CD4-positive, alpha-beta T cell treated with Interleukin-17A for 1 hour (primary cell): ENCODE results near the gene NKX2-4.
"Not testable (repeated sequence)": the region's sequence is repeated elsewhere in the genome, so short reads cannot be mapped to it uniquely, and the experiment has no call there.

Source experiments
- DNase-seq: peaks from one replicate; pipeline ENCODE4 v3.0.0-alpha.2; 2020

NKX2-4 gene

DNA sequence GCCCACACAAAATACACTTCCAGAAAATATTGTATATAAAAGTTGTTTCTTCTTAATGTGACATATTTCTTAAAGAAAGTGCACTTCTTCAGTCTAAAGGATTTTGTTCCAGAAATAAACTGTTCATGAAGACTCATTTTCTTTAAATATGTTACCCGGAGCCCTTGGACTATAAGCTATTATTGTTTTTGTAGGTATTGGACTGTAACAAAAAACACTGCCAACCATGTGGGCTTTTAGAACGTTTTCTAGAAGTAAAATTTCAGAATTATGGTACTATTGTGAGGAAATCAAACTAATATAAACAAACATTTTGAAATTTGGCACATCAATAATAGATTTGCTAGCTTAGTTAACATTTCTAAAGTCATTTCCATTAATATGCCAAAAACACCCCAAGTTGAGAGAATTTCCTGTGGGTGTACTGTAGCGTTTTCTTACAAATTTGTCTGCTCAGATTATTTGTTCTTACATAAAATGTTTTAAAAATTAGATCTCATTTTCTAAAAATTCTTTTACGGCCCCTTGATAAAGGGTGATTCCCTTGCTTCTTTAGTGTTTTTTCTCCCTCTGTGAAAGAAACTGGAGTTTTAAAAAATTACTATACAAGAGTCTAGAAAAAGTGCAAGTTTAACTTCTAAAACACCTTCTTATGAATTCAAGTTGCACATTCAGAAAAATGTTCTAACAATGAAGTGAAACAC is 3.4 kb downstream of the NKX2-4 start:
- no peak for DNase-seq

DNA sequence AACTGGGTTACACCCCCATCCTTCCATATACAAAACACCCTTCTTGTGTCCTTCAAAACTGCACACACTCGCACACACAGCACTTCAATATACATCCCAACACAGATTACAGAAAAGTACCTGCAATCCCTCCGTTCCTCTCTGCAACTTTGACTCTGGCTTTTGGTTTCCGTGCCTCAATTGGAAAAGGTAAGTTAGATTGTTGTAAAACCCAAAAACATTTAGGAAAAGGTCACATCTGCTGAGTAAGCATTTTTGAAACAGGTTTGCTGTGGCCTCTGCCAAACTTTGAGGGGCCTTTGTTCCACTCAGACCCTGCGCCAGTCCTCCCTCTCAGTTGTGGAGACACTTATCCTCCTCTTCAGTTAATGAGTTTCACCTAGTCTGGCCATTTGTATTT is 4.2 kb downstream of the NKX2-4 start:
- no peak for DNase-seq

DNA sequence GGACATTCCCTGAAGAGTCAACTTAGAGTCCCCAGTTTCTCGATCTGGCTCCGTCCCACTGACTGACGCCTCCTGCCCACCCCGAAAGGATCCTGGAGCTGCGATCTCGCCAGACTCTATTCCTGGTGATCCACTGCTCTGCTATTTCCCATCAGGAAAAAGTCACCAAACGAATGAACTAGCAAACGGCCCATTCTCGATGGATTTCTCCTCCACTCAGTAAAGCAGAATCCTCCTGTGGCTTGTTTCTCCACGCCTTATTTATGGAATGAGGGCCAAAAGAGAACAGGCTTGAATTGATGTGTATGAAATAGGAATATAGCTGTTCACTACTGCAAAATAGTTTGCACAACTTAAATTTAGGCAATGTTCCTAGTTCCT is 5.4 kb downstream of the NKX2-4 start:
- no peak for DNase-seq

DNA sequence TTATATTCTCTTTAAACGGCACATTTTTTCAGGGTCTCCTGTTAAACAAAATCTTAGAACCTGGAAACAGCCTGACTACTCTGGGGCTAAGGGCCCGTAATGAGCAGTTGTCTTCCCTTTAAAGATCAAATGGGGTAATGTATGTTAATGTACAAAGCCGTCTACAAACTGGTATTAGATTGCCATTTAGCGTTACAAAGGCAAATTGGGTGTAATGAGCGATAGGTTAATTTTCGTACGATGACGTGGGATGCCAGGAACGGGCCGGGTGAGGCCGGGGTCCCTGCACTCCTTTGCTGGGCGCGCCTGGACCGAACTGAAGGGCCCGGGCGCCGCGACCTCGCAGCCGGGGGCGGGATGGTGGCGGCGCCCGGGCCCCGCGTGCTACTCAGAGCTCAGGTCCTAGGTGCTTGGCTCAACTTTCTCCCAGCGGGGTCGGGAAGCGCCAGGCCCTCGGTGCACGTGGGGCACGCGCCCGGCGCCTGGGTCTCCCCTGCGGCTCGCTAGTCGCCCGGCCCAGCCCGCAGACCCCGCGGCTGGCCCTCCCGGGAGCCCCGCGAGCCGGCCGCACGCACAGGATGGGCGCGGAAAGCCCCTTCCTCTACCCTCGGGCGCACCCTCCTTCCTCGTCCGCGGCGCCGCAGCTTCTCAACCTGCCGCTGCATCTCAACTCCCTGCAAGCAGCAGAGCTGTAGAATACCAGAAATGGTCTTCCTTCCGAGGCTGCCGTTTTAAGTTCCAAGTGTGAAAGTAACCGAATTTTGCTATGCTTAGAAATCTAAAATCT is 5.9 kb downstream of the NKX2-4 start:
- DNase-seq, result no peak

GRCh38 chr20:21390768-21391167 is 6.6 kb downstream of the NKX2-4 start:
- DNase-seq, result no peak

DNA sequence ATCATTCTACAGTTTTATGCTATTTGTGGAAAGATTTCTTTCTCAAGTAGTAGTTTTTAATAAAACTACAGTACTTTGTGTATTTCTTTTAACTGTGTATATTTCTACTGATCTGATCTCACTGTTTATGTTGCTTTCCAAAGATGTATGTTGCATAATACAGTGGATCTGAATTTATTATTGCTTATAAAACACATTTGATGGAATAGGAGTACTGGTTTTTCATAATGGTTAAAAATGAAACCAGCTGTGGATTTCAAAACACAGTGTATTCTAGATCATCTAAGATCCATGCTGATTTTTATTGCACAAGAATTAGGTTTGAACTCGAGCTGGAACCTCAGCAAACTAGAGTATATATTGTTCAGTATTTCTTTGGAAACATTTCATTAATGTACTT is 8.0 kb downstream of the NKX2-4 start:
- DNase-seq, result no peak

GRCh38 chr20:21388566-21388965 is 8.8 kb downstream of the NKX2-4 start:
- DNase-seq, result no peak

DNA sequence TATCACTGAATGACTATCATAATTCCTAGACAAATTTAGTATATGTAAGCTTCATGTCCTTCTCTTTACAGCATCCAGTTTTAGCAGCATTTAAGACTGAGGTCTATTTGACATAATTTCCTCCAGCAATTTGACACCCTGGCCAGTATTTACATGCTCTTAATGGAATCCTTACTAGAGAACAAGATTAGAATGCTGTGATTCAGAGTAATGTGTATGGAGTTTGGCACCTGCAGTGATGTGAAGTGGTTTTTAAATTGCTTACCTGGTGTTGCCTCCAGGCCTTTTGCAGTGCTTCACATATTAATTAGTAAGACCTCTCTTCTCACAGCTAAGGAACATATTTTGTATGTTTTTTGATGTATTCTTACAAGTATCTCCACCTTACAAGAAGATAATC is 9.8 kb downstream of the NKX2-4 start:
- no peak for DNase-seq

DNA sequence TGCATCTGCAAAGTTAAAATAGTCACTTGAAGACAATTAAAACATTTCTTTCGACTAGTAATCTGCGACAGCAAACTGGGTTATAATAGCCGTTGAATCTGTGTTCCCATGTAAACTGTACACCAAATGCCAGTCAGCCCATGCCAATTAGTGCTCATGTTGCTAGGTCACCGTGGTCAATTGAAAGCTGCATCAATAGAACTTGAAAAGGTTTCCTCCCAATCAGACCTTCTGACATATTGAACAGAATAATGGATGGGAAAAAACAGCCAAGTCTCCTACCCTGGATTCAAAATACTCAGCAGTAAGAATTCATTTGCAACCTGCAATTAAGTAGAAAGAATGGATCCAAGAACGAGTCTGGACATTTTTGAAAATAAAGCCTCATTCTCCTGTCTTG is 11.2 kb downstream of the NKX2-4 start:
- no peak for DNase-seq

GRCh38 chr20:21384308-21384892 is 12.9 kb downstream of the NKX2-4 start:
- no peak for DNase-seq

DNA sequence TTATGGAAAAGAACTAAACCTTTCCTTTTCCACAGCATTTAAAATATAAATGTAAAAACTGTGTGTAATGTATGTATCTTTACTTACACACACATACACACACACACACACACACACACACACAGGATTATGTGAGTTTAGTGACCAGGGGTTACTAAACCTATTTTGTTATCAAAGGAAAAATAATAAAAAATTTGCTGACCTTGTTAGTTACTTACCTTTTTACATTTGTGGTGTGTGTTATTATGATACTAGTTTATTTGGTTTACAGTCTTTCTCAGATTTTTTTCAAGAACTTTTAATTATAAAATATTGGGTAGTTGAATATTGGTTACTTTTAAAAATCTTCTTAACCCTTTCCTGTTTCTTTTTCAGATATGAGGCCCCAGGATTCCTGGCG is 15.7 kb downstream of the NKX2-4 start:
- DNase-seq, result no peak

DNA sequence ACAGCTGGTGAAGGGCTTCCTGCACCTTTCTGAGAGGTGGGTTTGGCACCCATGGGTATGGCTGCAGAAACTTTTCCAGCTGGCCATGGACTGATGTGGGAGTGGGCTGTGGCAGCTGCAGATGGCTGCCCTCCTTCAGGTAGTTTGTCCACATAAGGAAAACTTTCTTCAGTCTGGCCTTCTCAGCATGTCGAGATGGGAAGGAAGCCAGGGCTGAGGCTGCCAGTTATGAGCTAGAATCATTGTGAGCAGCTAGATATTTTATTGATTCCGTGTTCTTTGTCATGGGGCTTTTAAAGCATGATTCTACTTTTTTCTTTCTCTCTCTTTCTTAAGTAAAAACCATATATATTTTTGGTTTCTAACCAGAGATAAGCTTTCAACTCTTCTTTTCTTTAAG is 16.6 kb downstream of the NKX2-4 start:
- no peak for DNase-seq

DNA sequence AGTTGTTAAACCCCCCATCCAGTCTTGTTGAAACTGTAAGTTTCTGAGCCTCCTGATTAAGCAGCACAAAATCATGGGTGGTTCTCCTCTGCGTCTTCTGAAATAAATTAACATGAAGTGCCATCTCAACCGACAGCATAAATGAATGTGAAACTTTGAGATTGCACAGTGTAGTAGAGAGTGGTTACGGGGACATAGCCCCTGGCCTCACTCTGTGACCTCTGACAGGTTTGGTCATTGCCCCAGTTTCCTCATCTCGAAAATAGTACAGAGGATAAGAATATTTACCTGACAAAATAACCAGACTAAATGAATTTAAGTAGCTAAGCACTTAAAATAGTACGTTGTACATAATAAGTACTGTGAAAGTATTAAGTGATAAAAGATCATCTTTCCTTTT is 19.1 kb downstream of the NKX2-4 start:
- no peak for DNase-seq

DNA sequence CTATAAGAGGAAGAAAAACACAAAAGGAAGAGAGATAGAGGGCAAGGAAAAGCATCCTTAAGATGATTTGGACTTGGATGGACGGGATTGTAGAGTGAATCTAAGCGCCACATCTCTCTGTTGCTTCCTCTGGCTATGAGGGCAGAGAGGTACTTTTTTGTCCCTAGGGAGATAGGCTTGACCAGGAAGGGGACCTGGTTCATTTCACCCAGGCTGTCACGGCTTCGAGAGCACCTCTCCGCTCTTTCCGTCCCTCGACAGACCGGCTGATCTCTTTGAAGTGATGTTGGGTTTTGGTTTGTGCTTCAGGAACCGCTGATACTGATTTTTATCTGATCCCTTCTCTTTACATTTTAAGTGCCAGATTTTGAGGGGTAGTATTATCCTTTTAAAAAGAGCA is 19.6 kb downstream of the NKX2-4 start:
- DNase-seq, result no peak

DNA sequence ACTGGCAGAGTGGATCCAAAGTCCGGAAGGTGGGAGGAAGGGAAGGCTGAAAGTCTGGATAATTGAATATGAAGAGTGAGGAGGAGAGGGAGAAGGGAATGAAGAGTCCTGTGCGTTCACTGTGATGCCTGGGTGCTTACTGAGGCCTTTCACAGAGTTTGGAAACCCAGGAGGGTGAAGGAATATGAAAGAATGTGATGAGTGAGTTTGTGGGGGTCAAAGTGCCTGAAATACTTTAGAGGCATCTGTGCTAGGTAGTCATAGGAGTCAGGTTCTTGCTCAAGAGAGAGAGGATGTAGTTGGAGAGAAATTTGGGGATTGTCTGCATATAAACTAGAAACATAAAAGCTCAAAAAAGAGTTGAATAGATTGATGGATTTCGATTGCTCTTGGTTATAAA is 20.7 kb downstream of the NKX2-4 start:
- no peak for DNase-seq

DNA sequence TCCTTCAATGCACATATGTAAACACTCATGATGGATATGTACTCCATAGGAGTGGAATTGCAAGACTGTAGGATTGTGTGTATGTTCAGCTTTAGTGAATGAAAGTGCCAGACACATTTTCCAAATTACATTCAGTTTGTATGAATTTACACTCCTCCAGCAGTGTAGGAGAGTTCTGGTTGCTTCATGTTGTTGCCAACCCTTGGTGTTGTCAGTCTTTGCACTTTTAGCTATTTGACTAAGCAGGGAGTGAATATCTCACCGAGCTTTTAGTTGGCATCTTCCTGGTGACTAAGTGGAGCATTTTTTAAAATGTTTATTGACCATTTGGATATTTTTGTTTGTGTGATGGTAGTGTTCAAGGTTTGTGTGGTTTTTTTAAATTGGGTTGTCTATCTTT is 23.9 kb downstream of the NKX2-4 start:
- DNase-seq, result no peak

DNA sequence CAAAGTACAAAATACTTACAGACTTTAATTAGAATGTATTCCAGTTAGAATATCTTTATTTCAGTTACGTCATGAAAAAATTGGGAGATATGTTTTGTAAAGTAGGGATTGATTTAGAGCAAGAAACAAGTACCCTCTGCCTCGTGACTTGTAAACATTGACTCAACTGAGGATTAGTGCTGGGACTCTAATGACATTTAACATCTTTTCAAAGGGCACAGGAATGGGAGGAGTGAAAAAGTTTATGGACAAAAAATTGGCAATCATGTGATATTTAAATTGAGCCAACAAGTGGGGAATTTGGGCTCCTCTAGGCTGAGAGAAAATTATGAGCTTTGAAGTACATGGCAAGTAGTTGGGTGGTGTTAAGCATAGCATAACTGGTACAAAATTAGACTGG is 25.3 kb downstream of the NKX2-4 start:
- DNase-seq, result no peak

DNA sequence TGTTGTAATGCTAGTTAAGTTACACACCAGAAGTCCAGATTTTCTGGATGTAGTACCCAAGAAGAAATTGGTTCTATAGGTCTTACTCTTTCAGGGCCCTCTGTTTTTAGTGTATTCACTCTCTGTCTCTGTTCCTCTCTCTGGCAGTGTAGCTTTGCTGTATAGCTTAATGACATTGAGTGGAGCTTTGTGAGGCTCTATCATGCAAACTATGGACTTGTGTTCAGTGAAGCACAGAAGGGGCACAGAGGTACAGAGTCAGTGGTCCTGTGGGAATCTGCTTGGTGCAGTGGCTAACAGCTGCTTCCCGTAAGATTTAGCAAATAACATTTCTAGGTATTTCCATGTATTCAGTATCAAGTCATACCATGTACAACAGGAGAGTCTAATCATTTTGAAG is 26.1 kb downstream of the NKX2-4 start:
- DNase-seq, result no peak

DNA sequence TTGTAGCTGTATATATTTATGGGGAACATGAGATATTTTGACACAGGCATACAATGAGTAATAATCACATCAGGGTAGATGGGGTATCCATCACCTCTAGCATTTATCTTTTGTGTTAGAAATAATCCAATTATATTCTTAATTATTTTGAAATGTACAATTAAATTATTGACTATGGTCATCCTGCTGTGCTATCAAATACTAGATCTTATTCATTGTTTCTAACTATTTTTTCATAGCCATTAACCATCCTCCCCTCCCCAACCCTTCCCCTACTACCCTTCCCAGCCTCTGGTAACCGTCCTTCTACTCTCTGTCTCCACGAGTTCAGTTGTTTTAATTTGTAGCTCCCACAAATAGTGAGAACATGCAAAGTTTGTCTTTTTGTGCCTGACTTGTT is 28.5 kb downstream of the NKX2-4 start:
- no peak for DNase-seq

DNA sequence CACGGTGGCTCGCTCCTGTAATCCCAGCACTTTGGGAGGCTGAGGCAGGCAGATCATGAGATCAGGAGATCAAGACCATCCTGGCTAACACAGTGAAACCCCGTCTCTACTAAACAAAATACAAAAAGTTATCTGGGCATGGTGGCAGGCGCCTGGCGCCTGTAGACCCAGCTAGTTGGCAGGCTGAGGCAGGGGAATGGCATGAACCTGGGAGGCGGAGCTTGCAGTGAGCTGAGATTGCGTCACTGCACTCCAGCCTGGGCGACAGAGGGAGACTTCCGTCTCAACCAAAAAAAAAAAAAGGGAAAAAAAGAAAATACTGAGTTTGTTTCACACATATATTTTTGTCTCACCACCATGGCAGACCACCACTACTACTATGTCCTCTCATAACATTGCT is 31.1 kb downstream of the NKX2-4 start:
- DNase-seq, result not testable (repeated sequence)

- DNase-seq, result no peak
These were observed 31.6 kb downstream of the NKX2-4 start for GRCh38 chr20:21365771-21366170.

DNA sequence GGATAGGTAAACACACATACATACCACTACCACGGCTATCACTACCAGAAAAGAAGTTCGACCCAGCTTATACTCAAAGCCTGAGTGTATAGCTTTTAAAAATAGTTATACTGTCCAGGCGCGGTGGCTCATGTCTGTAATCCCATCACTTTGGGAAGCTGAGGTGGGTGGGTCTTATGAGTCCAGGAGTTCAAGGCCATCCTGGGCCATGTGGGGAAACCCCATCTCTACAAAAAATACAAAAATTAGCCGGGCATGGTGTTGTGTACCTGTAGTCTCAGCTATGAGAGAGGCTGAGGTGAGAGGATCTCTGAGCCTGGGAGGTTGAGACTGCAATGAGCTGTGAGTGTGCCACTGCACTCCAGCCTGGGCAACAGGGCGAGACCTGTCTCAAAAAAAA is 32.9 kb downstream of the NKX2-4 start:
- no peak for DNase-seq

DNA sequence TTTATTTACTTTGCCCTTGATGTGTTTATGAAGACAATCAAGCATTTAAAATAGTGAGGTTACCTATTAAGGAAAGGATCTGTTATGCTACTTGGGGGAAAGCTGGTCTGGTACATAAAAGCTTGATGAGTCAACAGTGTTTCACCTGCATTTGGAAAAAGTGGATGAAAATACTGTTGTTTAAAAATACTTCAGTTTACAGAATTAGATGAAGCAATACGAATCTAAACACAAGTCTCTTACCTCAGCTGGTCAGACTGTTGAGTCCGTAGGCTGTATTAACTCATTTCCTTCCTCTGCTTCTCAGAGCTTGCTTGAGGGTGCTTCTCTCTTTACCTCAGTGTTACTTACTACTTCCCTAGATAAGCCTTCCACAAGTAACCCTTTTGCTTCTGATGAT is 36.1 kb downstream of the NKX2-4 start:
- no peak for DNase-seq

GRCh38 chr20:21360705-21361104 is 36.6 kb downstream of the NKX2-4 start:
- no peak for DNase-seq

GRCh38 chr20:21358737-21359136 is 38.6 kb downstream of the NKX2-4 start:
- no peak for DNase-seq
